Measurements from ENCODE around the gene OVCH1.

- TF ChIP-seq CTCF (IDR thresholded peaks at IDR 0.05; ENCODE audit: poor library complexity) (no peak), EZH2 (IDR thresholded peaks at IDR 0.05; ENCODE audit: borderline replicate concordance) (no peak)
Measured at GRCh38 chr12:29405561-29405960, 91.9 kb downstream of the OVCH1 start.

Measured in hepatocyte (in vitro differentiated cells).